Astrocyte of the hippocampus (primary cell): Measurements from ENCODE around the gene FAM53B.
A peak's percentile ranks its signal among the peaks of the same experiment; 100 is the strongest.

Experiments used
- DNase-seq: peaks from one replicate; pipeline ENCODE4 v3.0.0; 2011; ENCODE audit warnings: low read depth, low spot score

The FAM53B gene

GRCh38 chr10:124709861-124710260, 34.3 kb downstream of the FAM53B start:
- DNase-seq = no peak

GRCh38 chr10:124708922-124709520, 35.2 kb downstream of the FAM53B start:
- peak; percentile 46 for DNase-seq

GRCh38 chr10:124708246-124708779, 35.9 kb downstream of the FAM53B start:
- peak; percentile 44 for DNase-seq

GRCh38 chr10:124707551-124707950, 36.6 kb downstream of the FAM53B start:
- DNase-seq = no peak

GRCh38 chr10:124707144-124707467, 37.1 kb downstream of the FAM53B start:
- DNase-seq = no peak

- DNase-seq = no peak
These were observed 37.6 kb downstream of the FAM53B start for GRCh38 chr10:124706462-124707143.

- DNase-seq = no peak
These were observed 38.2 kb downstream of the FAM53B start for GRCh38 chr10:124705817-124706461.

- no peak for DNase-seq
These were observed 38.8 kb downstream of the FAM53B start for GRCh38 chr10:124705381-124705740.

GRCh38 chr10:124704428-124705380, 39.5 kb downstream of the FAM53B start:
- no peak for DNase-seq

- DNase-seq = no peak
These were observed 40.3 kb downstream of the FAM53B start for GRCh38 chr10:124703778-124704427.

GRCh38 chr10:124703372-124703771, 40.8 kb downstream of the FAM53B start:
- no peak for DNase-seq

GRCh38 chr10:124701881-124702656, 42.1 kb downstream of the FAM53B start:
- no peak for DNase-seq

- peak; percentile 50 for DNase-seq
These were observed 42.7 kb downstream of the FAM53B start for GRCh38 chr10:124701435-124701834.

- no peak for DNase-seq
These were observed 43.2 kb downstream of the FAM53B start for GRCh38 chr10:124701038-124701365.

- DNase-seq = no peak
These were observed 43.7 kb downstream of the FAM53B start for GRCh38 chr10:124700293-124701037.

GRCh38 chr10:124699471-124700292, 44.5 kb downstream of the FAM53B start:
- no peak for DNase-seq

- DNase-seq = no peak
These were observed 45.4 kb downstream of the FAM53B start for GRCh38 chr10:124698545-124699469.
